Stimulated activated CD4-positive, alpha-beta T cell treated with anti-CD3 and anti-CD28 coated beads, Interleukin-15, amount 100 ng/mL, for 48 hours (primary cell): Measurements from ENCODE around the gene C15orf62.
A peak's percentile ranks its signal among the peaks of the same experiment; 100 is the strongest.

Experiments used
- DNase-seq, 2 donors: peaks; one replicate each; pipeline ENCODE4 v3.0.0-alpha.2; 2020; ENCODE audit warnings: low read depth in 2 of 2

Gene C15orf62

GRCh38 chr15:40769274-40770146 is at the start of gene C15orf62:
Gene C15orf62 (plus strand): TSS chr15:40769980. CDS start chr15:40770496, 516 bp downstream.
- peak; percentile 43 to 48 for DNase-seq

GRCh38 chr15:40721701-40722100 is 48.1 kb upstream of the C15orf62 start:
- DNase-seq = no peak

- DNase-seq = no peak
Measured at GRCh38 chr15:40722354-40722753, 47.4 kb upstream of the C15orf62 start.

- no peak for DNase-seq
Measured at GRCh38 chr15:40722934-40723333, 46.8 kb upstream of the C15orf62 start.

GRCh38 chr15:40723919-40724318 is 45.9 kb upstream of the C15orf62 start:
- DNase-seq = no peak

- DNase-seq = no peak
Measured at GRCh38 chr15:40731034-40731433, 38.7 kb upstream of the C15orf62 start.

GRCh38 chr15:40736575-40736974 is 33.2 kb upstream of the C15orf62 start:
- DNase-seq = no peak

- no peak for DNase-seq
Measured at GRCh38 chr15:40737048-40737447, 32.7 kb upstream of the C15orf62 start.

- DNase-seq = no peak
Measured at GRCh38 chr15:40739047-40739446, 30.7 kb upstream of the C15orf62 start.

GRCh38 chr15:40739854-40740253 is 29.9 kb upstream of the C15orf62 start:
- no peak for DNase-seq

- DNase-seq = no peak
Measured at GRCh38 chr15:40743485-40743901, 26.3 kb upstream of the C15orf62 start.

- DNase-seq = peak in 1 of 2 donors; percentile 59
Measured at GRCh38 chr15:40743921-40744814, 25.6 kb upstream of the C15orf62 start.

- no peak for DNase-seq
Measured at GRCh38 chr15:40744815-40745152, 25.0 kb upstream of the C15orf62 start.

GRCh38 chr15:40746916-40747418 is 22.8 kb upstream of the C15orf62 start:
- DNase-seq = no peak

GRCh38 chr15:40747685-40748631 is 21.8 kb upstream of the C15orf62 start:
- DNase-seq = no peak

GRCh38 chr15:40749151-40749630 is 20.6 kb upstream of the C15orf62 start:
- DNase-seq = no peak

- DNase-seq = no peak
Measured at GRCh38 chr15:40750885-40751284, 18.9 kb upstream of the C15orf62 start.

- DNase-seq = no peak
Measured at GRCh38 chr15:40751745-40752144, 18.0 kb upstream of the C15orf62 start.

- DNase-seq = no peak
Measured at GRCh38 chr15:40754574-40754882, 15.3 kb upstream of the C15orf62 start.

GRCh38 chr15:40754883-40755811 is 14.6 kb upstream of the C15orf62 start, which contains the start of gene RMDN3:
Gene RMDN3 (minus strand): TSS chr15:40755254. CDS start chr15:40754783, 471 bp downstream.
- DNase-seq = peak; percentile 89 to 93
